Activated T-cell treated with anti-CD3 and anti-CD28 coated beads for 4 hours (primary cell): ENCODE results near the gene PTPN22.

Source experiments
- DNase-seq: peaks from one replicate; pipeline ENCODE4 v3.0.0-alpha.2; 2020

The PTPN22 gene

DNA sequence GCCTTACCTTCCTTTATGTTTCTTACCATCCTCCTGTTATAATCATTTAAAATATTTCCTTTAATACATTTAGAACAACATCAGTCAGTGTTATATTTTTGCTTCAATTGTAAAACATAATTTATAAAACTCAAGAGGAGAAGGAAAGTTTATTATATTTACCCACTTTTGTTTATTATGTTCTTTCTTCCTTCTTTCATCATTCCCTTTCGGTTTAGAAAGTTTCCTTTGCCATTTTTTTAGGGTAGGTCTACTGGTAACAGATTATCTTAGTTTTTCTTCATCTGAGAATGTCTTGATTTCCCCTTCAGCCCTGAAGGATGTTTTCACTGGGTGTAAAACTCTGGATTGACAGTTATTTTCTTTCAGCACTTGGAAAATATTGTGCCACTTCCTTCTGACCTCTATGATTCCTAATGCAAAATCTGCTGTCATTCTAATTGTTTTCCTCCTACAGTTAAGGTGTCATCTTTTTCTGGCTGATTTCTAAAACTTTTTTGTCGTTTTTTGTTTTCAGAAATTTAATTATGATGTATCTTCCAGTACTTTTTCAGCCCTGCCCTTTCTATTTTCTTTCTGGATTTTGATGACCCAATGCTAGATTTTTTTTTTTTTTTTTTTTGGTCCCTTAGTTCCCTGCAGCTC lies 25.0 kb downstream of the PTPN22 start:
- DNase-seq: no peak

DNA sequence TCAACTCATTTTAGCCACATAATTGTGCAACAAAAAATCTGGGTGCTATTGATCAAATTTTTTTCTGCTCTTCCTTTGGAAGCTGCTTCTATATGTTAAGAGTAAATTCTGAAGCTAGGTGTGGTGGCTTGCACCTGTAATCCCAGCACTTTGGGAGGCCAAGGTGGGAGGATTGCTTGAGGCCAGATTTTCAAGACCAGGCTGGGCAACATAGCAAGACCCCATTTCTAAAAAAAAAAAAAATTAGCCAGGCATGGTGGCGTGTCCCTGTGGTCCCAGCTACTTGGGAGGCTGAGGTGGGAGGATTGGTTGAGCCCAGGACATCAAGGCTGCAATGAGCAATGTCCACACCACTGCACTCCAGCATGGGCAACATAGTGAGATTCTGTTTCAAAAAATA lies 35.0 kb downstream of the PTPN22 start:
- DNase-seq: no peak

DNA sequence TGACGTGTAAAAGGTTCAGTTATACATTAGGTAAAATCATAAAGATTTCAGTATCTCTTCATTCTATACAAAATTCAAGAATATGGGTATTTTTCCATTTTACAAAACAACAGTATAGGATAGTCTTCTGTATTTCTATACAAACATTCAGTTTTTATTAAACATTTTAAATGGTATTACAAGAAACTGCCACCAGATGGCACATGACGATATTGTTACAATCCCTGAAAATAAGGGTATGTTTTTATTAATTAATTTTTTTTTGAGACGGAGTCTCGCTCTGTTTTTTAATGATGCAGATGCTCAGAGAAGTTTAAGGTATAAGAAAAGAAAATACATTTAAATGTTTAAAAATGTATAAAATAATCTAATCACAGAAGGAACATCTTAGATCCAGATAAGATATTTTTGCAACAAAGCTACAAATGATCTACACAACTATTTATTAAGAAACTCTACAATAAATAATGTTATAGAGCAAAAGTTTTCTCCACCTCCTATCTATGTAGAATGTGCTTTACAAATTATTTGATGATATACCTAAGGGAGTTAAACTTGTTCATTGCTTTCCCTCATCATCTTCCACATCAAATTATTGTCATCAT lies 35.7 kb downstream of the PTPN22 start:
- peak; percentile 15 for DNase-seq

DNA sequence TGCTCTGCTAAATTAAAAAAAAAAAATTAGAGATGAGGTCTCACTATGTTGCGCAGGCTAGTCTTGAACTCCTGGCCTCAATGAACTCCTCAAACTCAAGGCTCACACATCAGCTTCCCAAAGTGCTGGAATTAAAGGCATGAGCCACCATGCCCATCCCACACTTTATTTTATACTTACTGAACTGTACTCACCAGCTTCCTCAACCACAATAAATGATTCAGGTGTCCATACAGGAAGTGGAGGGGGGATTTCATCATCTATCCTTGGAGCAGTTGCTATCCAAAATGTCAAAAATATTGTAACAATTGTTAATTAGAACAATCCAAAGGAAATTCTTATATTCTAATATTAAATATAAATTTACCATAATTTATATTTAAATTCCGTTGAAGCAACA lies 36.8 kb downstream of the PTPN22 start:
- no peak for DNase-seq

DNA sequence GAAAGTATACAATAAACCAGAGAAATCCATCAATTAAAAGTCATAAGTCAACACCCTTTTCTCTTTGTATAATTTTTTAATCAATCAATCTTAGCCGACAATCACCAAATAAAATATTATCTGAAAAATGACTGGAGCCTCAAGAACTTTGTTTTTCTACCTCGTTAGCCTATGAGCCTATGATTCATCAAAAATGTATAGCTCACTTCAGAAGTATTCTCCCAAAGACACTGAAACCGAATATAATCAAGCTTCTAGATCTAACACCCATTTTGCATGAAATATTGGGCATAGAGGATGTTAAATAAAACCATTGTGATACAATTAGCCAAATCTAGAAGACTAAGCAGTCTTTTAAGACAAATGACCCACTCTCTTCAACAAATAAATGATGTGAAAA lies 41.5 kb downstream of the PTPN22 start:
- DNase-seq: no peak

DNA sequence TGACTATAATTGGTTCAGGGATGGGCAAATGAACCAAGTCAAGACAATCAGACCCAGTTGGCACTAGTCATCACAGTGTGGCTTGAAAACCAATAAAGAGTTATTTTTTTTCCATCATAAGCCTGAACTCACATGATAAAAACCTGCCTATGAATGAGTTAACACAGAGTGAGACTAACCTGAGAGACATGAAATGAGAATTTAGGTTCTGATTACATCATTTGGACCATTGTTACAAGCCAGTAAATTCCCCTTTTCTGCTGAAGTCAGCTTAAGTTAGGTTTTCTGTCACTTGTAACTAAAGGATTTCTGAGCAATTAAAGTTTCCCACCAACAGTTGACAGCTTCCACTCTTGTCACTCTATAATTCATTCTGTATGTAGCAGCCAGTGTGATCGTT lies 49.6 kb downstream of the PTPN22 start:
- no peak for DNase-seq

DNA sequence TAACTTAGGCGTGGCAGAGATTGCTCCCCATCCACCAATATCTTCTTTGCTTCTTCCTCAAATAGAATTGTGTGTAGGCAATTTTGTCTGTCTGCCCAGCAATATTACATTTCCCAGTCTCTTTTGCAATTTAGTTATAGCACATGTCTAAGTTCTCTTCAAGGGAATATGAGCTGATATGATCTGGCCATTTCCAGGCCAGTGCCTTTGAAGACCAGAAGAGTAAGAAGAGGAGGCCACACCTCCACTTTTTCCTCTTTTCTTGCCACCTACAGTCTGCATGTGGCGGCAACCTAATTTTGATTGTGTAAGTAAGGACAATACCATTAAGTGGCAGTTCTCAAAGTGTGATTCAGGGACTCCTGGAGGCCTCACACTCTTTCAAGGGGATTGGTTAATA lies 52.9 kb downstream of the PTPN22 start:
- no peak for DNase-seq

DNA sequence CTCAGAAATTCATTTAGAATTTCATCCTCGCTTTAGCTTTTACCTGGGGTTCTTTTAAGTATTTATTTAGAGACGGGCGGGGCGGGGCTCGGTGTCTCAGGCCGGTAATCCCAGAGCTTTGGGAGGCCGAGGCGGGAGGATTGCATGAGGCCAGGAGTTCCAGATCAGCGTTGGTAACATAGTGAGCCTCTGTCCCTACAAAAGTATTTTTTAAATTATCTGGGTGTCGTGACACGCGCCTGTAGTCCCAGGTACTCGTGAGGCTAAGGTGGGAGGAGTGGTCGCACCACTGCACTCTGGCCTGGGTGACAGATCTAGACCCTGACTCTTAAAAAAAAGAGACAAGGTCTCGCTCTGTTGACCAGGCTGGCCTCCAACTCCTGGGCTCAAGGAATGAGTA lies 58.3 kb downstream of the PTPN22 start:
- no peak for DNase-seq

DNA sequence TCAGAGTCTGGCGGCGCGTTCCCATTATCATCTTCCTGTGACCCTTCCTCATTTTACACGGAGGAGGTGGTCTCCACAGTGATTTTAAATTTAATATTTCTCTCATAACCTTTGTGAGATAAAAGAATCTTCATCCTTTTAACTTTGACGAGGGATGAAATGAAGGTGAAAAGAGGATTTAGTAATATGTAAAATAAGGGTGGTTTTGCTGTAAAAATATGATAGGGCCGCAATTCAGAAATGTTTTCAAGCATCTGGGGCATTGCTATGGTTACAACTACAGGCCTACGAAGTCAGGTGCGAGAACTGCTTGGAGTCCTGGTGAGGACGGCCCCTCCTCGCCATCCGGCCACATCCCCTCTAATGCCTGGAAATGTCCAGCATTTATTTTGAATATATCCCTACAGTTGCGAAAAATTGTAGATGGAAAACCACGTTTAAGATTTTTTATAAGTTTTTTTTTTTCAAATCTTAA lies 58.8 kb downstream of the PTPN22 start:
- DNase-seq: no peak

DNA sequence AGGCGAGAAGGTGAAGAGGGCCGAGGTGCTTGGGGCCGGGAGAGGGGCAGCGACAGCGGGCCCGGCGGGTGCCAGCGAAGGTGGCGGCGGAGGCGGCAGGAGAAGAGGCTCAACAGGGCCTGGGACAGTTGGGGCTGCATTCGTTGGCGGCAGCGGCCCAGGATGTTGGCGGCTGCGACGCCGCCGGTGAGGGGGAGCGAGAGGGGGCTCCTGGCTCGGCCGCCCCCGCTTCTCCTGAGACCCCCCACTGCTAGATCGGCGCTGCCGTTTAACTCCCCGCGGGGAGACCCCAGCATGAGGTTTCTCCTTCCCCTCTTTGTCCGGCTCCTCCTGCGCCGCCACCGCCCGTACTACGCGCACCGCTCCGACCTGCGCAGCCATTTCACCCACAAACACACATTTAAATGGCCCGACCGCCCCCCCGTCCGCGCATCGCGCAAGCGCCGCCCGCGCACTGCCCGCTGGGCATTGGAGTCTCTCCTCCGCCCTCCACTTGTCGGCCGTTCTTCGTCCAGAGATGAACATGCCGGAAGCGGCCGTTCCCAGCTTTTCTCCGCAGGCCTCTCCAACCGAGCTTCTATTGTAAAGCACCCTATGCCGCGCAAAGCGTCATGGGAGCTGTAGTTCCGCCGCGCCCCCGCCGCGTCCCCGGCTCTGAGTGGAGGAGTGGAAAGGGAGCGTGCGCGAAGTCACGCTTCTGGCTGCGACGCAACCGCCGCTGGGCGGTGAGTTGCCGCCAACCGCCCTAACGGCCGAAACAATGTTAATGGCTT lies 59.4 kb downstream of the PTPN22 start, which contains the start of gene RSBN1:
Gene RSBN1, minus strand, starts transcription at position 589 of the 773 bp plus-strand sequence. Its CDS starts 64 bp downstream, at position 525.
- DNase-seq: peak; percentile 93

DNA sequence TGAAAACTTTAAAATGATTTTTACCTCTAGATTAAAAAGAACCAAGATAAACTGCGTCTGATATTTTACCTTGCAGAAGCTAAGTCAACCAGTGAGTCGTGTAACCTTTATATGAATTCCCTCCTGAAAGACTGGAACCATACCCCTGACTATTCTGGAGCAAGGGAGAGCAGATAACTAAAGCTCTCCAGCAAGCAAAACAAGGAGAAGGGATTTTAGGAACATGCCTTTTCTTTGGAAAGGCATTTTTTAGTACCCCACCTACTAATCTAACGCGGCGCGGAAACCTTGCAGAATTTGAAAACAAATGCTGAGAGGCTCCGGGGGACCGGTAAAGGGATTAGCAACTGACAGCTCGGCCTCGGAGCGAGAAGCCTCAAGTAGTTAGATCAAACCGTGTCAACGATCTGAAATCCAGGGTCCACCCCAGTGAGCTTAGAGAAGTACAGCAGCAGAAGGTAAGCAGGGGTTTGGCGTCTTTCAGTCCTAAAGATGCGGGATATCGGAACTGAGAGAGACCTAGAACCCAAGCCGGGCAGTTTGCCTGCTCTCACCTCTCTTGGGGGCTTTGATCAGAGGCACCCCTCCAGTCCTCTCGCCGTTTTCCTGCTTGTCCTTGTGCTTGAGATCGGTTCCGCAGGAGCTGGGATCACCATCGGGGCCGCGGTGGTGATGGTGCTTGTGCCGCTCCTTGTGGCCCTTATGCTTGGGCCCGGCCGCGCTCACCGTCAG lies 60.2 kb downstream of the PTPN22 start:
- DNase-seq: peak; percentile 30

DNA sequence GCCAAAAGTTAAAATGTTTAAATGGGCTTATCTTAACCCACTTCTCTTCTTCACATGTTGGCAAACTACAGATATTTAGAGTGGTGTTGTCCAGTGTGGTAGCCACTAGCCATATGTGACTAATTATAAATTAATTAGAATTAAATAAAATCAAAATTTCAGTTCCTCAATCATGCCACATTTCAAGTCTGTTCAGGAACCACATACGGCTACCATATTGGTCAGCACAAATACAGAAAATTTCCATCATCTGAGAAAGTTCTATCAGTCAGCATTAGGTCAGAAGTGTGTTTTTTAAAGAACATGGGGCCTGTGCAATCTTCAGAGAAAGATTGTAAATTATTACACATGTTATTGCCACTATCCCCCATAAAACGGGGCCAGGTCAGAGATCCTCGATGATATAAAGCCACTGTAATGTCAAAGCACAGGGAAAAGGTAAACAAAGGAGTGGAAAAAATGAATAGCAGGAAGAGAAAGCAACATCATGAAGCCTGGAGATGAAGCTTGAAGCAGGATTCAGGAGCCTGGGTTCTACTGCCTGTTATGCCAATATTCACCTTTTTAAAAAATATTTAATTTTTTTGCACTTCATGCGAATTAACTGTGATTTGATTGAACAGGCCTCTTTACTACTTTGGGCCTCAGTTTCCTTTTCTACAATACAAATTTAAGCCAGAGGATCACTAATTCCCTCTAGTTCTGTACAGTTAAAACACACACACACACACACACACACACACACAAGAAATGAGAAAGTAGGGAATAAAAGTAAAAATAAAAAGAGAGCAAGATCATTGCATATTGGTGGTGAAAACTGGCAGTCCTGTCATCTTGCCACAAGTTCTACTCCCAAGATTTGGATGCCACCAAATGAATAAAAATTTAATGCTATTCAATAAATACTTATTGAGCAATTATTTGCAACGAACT lies 61.6 kb downstream of the PTPN22 start:
- DNase-seq: no peak

DNA sequence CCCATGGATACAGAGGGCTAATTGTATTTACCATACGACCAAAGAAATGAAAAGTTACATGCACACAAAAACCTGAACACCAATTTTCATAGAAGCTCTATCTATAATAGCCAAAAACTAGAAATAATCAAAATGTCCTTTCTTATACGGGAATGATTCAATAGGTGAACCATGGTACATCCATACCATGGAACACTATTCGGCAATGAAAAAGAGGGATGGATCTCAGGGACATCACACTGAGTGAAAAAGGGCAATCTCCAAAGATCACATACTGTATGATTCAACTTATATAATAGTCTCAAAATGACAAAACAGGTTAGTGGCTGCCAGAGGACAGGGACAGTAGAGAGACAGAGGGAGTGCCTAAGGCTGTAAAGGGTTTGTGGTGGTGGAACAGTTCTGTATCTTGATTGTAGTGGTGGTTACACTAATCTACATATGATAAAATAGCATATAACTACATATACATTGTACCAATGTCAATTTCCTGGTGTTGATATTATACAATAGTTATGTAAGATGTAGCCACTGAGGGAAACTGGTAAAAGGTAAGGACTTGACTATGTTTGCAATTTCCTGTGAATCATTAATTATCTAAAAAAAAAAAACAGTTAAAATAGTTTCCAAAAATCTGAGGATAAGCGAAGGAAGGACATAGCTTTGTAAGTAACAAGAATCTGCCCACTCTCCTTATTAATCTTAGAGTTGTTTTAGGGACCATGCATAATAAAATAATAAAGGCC lies 62.9 kb downstream of the PTPN22 start:
- no peak for DNase-seq

DNA sequence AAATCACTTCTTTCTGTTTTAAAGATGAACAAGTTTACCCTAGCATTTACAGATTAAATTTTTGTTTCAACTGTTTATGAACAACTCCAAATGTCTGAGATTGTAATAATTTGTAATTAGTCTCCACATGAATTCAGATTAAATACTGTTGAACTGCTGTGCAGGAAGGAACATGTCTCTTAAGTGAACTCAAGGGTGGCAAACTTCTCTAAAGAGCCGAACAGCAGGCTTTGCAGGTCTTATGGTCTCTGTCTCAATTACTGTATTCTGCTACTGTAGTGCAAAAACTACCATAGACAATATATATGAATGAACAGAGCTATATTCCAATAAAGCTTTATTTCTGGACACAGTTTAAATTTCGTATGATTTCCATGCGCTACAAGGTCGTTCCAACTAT lies 65.9 kb downstream of the PTPN22 start:
- no peak for DNase-seq

DNA sequence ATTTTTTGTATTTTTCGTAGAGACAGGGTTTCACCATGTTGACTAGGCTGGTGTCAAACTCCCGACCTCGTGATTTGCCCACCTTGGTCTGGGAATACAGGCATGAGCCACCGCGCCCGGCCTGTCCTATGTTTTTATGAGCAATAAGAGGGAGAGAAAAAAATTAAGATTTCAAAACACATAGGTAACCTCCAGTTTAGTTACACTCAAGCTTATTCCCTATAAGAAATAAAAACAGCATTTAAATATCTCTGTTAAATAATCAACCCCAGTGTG lies 66.3 kb downstream of the PTPN22 start:
- DNase-seq: no peak

DNA sequence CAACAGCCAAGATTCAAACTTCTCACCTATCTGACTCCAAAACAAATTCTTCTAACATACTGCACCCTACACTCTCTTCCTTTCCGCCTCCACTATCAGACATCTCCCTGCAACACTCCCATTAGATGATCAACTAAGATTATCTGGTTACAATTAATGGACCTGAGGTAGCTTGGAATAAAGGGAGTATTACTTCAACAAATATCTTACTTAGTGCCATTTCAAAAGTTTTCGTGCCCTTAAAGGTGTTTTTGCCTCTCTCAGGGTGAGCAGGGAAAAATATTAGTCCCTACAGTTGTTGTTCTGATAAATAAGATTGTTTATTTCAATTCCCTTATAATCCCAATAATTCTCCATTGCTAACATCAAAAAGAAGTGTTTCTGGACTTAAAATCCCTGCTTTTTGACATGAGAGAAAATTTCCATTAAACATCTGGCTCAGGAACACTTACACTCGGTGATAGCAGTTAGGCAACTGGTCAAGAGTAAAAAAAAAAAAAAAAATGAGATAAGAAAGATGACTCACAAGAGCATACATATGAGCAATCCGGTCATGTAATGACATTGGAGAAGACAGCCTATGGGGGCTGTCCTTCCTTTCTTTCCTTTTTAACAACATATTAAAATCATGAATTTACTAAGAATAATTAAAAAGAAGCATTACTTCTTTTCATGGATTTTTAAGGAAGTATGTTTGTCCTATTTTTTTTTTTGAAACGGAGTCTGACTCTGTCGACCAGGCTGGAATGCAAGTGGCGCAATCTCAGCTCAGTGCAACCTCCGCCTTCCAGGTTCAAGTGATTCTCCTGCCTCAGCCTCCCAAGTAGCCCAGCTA lies 66.9 kb downstream of the PTPN22 start:
- no peak for DNase-seq

DNA sequence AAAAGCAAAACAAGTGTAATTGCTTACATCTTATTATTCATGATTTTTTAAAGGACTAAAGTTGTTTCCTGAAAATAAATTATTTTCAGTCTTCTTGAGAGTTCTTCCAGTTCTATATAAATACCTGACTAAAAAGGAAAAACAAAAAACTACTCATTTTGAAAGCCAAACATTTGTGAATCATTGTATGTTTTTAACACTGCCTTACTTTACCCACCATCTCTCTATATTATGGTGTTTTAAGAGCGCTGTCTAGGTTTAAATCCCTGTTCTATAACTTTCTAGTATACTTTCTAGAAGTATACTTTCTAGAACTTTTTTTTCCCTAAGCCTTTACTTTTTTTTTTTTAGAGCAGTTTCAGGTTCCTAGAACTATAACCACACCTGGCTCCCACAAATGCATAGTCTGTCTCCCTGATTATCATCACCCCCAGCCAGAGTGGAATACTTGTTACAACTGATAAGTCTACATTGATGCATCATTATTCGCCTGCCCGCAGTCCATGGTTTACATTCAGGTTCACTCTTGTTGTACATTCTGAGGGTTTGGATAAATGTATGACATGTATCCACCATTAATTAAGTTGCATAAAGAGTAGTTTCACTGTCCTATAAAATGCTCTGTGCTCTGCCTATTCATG lies 69.0 kb downstream of the PTPN22 start:
- DNase-seq: no peak

DNA sequence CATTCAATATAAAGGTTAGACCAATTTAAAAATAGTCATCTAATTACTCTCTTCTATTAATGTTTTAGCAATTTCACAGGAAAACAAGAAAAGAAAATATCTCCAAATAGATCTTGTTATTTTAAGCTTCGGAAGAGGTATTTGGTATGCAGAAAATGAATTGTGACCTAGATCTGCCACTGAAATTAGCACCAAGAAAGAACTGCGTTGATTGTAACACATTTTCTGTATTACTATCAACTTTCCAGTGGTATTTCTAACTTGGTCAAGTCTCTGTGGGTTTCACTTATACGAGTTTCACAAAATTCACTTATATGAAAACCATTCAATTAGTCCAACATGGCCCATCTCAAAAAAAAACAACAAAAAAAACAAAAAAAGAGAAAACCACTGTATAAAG lies 71.0 kb downstream of the PTPN22 start:
- DNase-seq: no peak

DNA sequence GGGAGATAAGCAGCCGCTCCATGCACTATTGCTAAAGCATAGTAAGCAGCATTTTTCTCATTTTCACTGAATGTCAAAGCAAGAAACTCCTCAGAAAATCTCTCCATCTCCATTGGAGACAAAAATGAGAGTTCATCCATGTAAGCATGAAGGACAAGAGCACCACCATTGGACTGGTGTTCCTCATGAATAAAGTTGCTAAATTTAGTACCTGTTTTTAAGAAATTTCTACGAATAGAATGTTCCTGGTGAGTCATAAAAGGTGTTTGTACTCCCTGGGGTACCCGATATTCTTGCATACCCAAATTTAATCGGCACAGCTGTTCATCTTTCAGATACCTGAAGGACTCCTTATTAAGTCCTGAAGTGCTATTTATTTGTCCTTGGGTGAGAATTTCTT lies 74.0 kb downstream of the PTPN22 start:
- DNase-seq: no peak
